PFSK-1 (cell line): ENCODE measurements around the gene EPHA4.

Source experiments
- FOXP2 ChIP-seq: optimal IDR thresholded peaks from 2 replicates; pipeline ENCODE3; 2011; ENCODE audit warnings: borderline replicate concordance, control low read depth, inconsistent platforms; ENCODE audit not compliant: insufficient read depth; ENCODE audit errors: extremely low read length, extremely low read depth
- POLR2AphosphoS5 ChIP-seq: IDR thresholded peaks from 2 replicates; pipeline ENCODE4 v1.6.1; 2012; ENCODE audit warnings: low read depth, mild to moderate bottlenecking, control low read depth, low read length, moderate library complexity
- REST ChIP-seq, 2 experiments: IDR thresholded peaks; 2 replicates each; pipeline versions ENCODE4 v1.6.1 to v1.8.0; 2011 to 2012; ENCODE audit warnings: low read depth in 2 of 2, low read length in 2 of 2, control low read depth in 1 of 2, inconsistent platforms in 1 of 2, mild to moderate bottlenecking in 1 of 2, moderate library complexity in 1 of 2; ENCODE audit not compliant: insufficient read depth in 1 of 2
- SIN3A ChIP-seq: IDR thresholded peaks from 2 replicates; pipeline ENCODE4 v1.6.1; 2012; ENCODE audit warnings: mild to moderate bottlenecking, low read length, moderate library complexity, borderline replicate concordance; ENCODE audit not compliant: insufficient read depth

- TF ChIP-seq SIN3A: no peak
- no peak for TF ChIP-seq FOXP2
- TF ChIP-seq POLR2AphosphoS5: no peak
- TF ChIP-seq REST (IDR thresholded peaks at IDR 0.05; ENCODE audit: insufficient read depth in 1 of 2, low read depth in 2 of 2, low read length in 2 of 2): no peak
Observed at GRCh38 chr2:221466744-221467143, 105.4 kb downstream of the EPHA4 start.
